Small intestine (tissue), 4 donors: ENCODE data around the gene TUBGCP2. TPM values are rescaled to one million over a fixed set of nuclear protein-coding genes. Genes with fewer than 3 reads are reported as not detected.

ENCODE experiments used
- polyA plus RNA-seq, 4 donors: library from polyadenylated mRNA; stranded (reverse) in 3 of 4; unstranded in 1 of 4; fragments of 200-250 nt in 3 of 4; fragments of 120-200 nt in 1 of 4; gene quantifications; one replicate each; pipeline versions ENCODE4 v1.2.1 to v1.2.3, GENCODE V29; 2013
- donor health status: healthy with polysubstance abuse.
- donor health status: Bipolar disorder and iron deficiency.
- donor health status: healthy.

The TUBGCP2 gene
- polyA plus RNA-seq, 4 donors, result 43.1 to 173 (median 88.4) TPM

Other genes starting within 250 kb of the TUBGCP2 start
- under 1 TPM in 2 of 4 donors, not detected in 2; 0.10 to 0.22 TPM for gene ADGRA1, start 220.9 kb downstream of the TUBGCP2 start, polyA plus RNA-seq
- gene KNDC1, start 148.7 kb downstream of the TUBGCP2 start, polyA plus RNA-seq, result 10 to 100 TPM in 1 of 4 donors, under 1 TPM in 1, not detected in 2; 0.37 to 18.6 TPM
- gene UTF1, start 78.7 kb downstream of the TUBGCP2 start, polyA plus RNA-seq, result not detected
- under 1 TPM in 2 of 4 donors, not detected in 2; 0.19 to 0.30 TPM for gene VENTX, start 71.0 kb downstream of the TUBGCP2 start, polyA plus RNA-seq
- 1 to 10 TPM in 3 of 4 donors, under 1 TPM in 1; 0.67 to 4.4 (median 2.1) TPM for gene ADAM8, start 32.0 kb downstream of the TUBGCP2 start, polyA plus RNA-seq
- gene ZNF511, start within 50 bp of the TUBGCP2 start, polyA plus RNA-seq, result 10 to 100 TPM; 21.8 to 61.5 (median 48.8) TPM
- 1 to 10 TPM in 2 of 4 donors, not detected in 2; 1.1 to 3.0 TPM for gene CALY, start 28.0 kb upstream of the TUBGCP2 start, polyA plus RNA-seq
- gene PRAP1, start 38.5 kb upstream of the TUBGCP2 start, polyA plus RNA-seq, result 1,000 to 10,000 TPM in 2 of 4 donors, 100 to 1,000 TPM in 2; 284 to 2,052 (median 1,107) TPM
- 100 to 1,000 TPM in 2 of 4 donors, 10 to 100 TPM in 2; 62.5 to 320 (median 165) TPM for gene FUOM, start 49.1 kb upstream of the TUBGCP2 start, polyA plus RNA-seq
- gene ECHS1, start 64.5 kb upstream of the TUBGCP2 start, polyA plus RNA-seq, result 100 to 1,000 TPM; 140 to 371 (median 225) TPM
- 10 to 100 TPM in 3 of 4 donors, 1 to 10 TPM in 1; 7.9 to 40.8 (median 11.4) TPM for gene PAOX, start 70.4 kb upstream of the TUBGCP2 start, polyA plus RNA-seq
- 100 to 1,000 TPM in 2 of 4 donors, 10 to 100 TPM in 2; 67.4 to 124 (median 90.9) TPM for gene MTG1, start 85.3 kb upstream of the TUBGCP2 start, polyA plus RNA-seq
- gene SPRN, start 115.8 kb upstream of the TUBGCP2 start, polyA plus RNA-seq, result 1 to 10 TPM in 2 of 4 donors, under 1 TPM in 2; 0.81 to 3.3 (median 0.99) TPM
- 1 to 10 TPM in 1 of 4 donors, under 1 TPM in 2, not detected in 1; 0.22 to 2.1 (median 0.33) TPM for gene SCART1, start 145.1 kb upstream of the TUBGCP2 start, polyA plus RNA-seq
- gene CYP2E1, start 218.5 kb upstream of the TUBGCP2 start, polyA plus RNA-seq, result under 1 TPM in 2 of 4 donors, not detected in 2; 0.48 to 0.75 TPM